Fibroblast of skin of abdomen (primary cell): Measurements from ENCODE around the gene CGB5.

ENCODE experiments used
- DNase-seq: peaks from one replicate; pipeline ENCODE4 v3.0.0-alpha.2; 2013

CGB5 gene

GRCh38 chr19:49057636-49058234, 14.1 kb downstream of the CGB5 start, which contains the start of gene CGB7:
TSS of gene CGB7 (minus strand) at chr19:49057749. CDS start at chr19:49055375, 2,374 bp downstream.
- peak; percentile 53 for DNase-seq

DNA sequence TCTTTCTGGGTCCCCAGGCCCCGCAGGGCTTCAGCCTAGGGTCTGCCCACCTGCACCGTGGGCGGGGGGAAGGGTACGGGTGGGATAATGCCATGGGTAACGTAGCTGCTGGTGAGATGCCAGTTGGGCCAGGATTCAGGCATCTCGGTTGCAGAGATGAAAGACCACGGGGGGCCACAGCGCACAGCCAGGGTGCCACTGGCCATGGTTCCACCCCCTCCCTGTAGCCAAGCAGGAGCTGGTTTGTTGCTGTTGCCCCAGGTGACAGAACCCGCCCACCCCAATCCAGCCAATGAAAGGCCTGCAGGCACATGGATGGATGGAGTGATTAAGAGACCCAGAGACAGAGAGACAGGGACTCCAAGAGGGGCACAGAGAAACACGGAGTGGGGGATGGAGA, 14.9 kb downstream of the CGB5 start:
- peak; percentile 52 for DNase-seq

- DNase-seq: no peak
Observed at GRCh38 chr19:49059053-49059452, 15.4 kb downstream of the CGB5 start.

GRCh38 chr19:49061000-49061399, 17.4 kb downstream of the CGB5 start:
- DNase-seq: no peak

DNA sequence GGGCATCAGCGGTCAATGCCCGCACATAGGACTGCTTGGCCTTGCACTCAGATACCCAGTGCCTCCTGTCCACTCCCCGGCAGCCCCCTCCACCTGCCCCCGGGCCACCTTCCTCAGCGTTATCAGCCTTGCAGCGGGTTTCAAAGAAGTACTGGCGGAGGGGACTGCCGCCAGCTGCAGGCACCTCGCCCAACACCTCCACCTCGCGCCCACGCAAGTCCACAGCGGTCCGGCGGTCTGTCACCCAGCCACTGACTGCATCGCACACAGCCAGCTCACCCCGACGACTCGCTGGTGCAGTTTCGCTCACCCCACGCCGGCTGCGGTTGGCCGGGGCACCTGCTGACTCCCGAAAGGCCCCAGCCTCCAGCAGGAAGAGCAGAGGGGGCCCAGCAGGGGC, 17.8 kb downstream of the CGB5 start:
- DNase-seq: no peak

GRCh38 chr19:49064029-49064629, 20.5 kb downstream of the CGB5 start:
- DNase-seq: no peak

DNA sequence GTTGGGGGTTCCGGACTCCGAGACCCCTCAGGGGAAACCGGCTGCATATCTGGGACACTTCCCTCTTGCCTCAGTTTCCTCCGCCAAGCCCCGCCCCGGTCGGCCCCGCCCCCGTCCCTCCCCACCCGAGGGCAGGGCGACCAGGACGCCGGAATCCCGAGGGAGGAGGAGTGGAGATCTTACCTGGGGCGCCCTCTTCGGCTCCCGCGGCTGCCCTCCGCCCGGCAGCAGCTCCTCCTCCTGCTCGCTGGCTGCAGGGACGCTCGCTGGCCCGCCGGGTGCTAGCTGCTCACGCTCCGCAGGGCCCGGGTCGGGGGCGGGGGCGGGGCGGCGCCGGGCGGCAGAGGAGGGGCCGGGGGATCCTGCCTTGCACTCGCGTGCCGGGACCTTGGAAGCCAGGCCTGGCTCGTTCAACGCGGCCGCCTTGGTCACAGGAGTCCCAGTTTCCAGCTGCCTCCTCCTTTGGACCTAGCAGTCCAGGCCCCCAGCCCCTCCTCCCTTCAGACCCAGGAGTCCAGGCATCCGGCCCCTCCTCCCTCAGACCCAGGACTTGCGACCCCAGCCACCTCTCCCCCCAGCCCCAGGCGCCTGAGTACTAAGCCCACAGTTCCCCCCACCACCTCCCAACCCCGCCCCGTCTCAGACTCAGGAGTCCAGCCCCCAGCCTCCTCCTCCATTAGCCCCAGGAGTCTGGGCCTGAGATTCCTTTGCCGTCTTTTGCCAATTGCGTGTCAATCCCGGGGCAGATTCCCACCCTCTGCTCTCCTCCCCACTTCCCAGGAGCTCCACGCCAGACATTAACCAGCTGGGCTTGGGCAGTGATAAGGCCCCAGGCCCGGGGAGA, 21.3 kb downstream of the CGB5 start, which contains the start of gene NTF4:
Gene NTF4 (minus strand): TSS at position 51 of the 844 bp plus-strand sequence. CDS start 2,821 bp downstream, outside the sequence.
- DNase-seq: peak; percentile 28

DNA sequence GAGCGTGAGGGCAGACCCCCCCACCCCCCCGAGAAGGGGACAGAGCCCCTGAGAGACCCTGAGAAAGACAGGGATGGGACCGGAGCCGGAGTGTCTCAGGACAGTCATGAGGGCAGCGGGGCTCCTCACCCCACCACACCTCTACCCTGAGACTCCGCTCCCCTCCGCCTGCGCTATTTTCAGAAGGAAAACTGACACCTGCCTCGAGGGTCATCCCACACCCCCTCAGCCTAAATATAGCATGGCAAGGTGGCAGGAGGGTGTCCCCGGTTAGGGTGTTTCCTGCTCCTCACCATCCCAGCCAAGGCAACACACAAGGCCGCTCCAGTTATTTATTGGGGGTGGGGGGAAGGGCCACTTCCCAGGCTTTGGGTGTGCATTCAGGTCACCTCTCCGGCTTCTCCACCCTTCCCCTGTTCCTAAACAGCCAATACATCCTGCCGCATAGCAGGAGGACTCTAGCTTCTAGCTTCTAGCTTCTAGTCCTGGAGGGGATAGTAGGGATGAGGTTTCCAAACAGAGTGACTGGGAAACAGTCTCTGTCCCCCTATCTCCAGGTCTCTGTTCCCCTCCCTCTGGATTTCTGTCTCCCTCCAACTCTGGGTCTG, 22.4 kb downstream of the CGB5 start:
- DNase-seq: no peak

DNA sequence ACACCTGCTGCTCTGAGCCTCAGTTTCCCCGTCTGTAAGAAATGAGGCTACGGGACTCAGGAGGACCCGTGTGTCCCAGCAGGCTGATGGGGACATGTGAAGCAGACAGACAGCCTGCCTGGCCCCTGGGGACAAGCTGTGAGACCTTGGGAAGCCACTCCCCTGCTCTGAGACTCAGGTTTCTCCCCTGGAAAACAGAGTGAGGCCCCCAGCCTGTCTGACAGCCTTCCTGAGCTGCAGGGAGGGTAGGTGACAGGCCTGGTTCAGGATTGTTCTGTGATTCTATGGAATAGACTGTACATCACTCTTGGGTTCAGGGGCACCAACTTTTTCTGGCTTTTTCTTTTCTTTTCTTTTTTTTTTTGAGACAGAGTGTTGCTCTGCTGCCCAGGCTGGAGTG, 23.9 kb downstream of the CGB5 start:
- no peak for DNase-seq

- no peak for DNase-seq
Observed at GRCh38 chr19:49069026-49069425, 25.4 kb downstream of the CGB5 start.

DNA sequence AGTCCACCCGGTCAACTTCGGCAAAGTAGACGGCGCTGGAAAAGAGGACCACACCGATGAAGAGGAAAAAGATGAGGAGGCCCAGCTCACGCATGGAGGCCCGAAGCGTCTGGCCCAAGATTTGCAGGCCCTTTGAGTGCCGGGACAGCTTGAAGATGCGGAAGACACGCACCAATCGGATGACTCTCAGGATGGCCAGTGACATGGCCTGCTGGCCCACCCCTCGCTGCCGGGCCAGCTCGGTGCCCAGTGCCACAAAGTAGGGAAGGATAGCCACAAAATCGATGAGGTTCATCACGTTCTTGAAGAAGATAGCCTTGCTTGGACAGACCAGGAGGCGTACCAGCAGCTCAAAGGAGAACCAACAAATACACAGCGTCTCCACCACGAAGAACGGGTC, 26.8 kb downstream of the CGB5 start:
- no peak for DNase-seq

DNA sequence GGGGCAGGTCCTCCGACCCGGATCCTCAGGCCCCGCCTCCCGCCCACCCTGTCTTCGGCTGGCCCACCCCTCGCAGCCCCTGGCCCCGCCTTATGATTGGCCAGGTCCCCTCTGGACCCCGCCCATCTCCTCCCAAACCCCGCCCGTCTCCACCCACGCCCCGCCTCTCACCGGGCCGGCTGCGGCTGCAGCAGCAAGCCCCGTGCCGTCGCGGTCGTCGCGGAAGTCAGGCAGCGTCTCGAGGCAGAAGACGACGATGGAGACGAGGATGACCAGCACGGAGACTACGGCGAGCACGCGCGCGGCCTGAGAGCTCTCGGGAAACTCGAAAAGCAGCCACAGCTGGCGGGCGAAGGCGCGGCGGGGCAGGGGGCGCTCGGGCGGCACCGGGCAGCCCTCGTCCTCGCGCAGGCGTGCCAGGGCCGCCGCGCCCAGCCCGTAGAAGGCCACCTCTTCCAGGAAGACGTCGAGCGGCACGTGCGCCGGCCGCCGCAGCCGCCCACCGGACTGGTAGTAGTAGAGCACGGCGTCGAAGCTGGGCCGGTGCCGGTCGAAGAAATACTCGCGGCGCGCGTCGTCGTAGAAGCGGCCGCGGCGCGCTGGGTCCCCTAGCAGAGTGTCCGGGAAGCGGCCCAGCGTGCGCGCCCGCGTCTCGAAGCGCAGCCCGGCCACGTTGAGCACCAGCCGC, 28.4 kb downstream of the CGB5 start:
- DNase-seq: no peak

- DNase-seq: no peak
Observed at GRCh38 chr19:49073514-49074378, 30.1 kb downstream of the CGB5 start.

DNA sequence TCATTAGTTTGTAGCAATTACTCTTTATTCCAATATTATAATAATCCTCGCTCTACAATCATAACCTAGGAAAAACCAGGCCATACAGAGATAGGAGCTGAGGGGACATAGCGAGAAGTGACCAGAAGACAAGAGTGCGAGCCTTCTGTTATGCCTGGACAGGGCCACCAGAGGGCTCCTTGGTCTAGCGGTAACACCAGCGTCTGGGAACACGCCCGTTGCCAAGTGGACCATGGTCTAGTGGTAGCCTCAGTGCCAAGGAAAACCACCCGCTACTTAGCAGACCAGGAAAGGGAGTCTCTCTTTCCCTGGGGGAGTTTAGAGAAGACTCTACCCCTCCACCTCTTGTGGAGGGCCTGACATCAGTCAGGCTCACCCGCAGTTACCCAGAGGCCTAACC, 31.2 kb downstream of the CGB5 start:
- peak; percentile 37 for DNase-seq

DNA sequence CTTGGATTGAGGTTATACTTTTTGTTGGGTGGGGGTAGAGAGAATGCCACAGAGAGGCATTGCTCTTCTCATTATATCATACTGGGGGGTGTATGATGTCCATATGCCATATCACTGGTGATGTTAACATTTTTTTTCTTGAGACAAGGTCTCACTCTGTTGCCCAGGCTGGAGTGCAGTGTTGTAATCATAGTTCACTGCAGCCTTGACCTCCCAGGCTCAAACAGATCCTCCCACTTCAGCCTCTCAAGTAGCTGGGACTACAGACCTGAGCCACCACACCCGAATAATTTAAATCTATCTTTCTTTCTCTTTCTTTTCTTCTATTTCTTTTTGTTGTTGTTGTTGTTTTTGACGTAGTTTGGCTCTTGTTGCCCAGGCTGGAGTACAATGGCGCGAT, 36.7 kb downstream of the CGB5 start:
- DNase-seq: no peak

- no peak for DNase-seq
Observed at GRCh38 chr19:49081273-49081672, 37.6 kb downstream of the CGB5 start.

DNA sequence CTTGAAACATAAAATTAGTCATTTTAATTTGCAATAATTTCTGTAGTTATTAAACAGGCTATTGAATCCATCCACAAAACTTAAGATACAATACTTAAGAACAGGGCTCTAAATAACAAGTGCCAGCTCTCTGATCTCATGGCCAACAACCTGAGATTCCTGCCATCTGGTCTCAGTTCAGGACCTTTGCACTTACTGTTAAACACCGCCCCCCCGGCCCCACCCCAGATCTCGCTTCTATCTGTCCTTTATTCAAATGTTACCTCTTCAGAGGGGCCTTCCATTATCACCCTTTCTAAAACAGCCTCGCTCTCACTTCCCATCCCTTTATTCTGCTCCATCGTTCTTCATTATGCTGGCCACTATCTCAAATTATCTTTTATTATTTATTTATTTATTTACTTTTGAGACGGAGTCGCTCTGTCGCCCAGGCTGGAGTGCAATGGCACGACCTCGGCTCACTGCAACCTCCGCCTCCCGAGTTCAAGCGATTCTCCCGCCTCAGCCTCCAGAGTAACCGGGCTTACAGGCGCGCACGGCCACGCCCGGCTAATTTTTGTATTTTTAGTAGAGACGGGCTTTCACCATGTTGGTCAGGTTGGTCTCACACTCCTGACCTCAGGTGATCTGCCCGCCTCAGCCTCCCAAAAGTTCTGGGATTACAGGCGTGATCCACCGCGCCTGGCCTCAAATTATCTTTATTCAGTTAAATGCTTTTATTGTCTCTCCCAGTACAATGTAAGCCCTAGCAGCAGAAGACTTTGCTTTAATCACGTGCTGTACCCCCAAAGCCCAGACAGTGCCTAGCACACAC, 40.8 kb downstream of the CGB5 start:
- no peak for DNase-seq

DNA sequence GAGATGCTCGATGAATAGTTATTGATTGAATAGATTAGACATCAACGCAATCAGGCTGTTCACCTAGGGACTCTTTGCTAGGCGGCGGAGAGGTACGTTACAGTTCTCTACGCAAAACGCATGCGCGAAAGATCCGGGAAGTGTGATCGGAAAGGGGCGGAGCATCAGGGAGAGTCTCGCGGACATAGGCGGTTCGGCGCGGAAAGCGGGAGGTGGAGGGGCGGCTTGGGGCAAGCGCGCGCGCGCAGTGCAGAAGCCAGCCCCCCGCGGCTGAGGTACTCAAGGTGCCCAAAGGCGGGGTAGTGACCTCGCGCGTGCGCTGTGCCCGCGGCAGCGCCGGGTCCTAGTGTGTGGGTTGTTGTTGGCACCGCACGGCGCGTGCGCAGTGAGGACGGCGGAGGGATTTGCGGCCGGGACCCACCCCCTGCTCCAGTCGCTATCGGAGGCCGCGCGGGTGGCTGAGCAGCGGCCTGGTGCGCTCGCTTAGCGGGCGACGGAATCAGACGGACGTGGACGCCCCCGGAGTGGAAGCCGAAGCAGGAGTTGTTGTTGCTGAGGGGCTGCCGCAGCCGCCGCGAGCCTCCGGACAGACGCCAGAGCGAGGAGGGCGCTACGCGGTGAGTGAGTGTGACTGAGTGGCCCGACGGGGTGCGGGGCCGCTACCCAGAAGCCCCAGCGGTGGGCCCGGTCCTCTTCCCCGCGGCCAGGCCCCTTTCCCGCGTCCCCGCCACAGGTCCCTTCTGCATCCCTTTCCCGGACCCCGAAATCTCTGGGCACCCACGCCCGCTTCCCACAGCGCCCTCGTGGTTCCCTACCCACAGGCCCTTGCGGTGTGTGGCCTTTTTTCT, 41.6 kb downstream of the CGB5 start, which contains the start of gene SNRNP70:
Gene SNRNP70 (plus strand): TSS at position 432 of the 848 bp plus-strand sequence. CDS start 964 bp downstream, outside the sequence.
- peak; percentile 100 for DNase-seq

GRCh38 chr19:49085868-49086232, 42.2 kb downstream of the CGB5 start:
- DNase-seq: no peak

DNA sequence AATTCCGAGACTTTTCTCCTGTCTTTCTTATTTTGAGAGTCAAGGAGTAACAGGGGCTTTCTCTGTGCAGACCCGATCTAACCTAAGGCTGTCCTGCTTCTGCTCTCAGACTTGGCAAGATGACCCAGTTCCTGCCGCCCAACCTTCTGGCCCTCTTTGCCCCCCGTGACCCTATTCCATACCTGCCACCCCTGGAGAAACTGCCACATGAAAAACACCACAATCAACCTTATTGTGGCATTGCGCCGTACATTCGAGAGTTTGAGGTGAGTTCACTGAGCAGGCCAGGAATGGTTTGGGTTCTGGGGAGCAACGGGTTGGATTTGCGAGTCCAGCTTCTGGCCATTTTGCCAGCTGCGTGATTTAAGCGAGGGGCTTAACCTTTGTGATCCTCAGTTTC, 42.6 kb downstream of the CGB5 start:
- no peak for DNase-seq
